Calu3 (cell line): ENCODE results near the gene OR52M1. TPM values are rescaled to one million over a fixed set of nuclear protein-coding genes. Genes with fewer than 3 reads are reported as not detected.
A peak's percentile ranks its signal among the peaks of the same experiment; 100 is the strongest.

Experiments used
- Bru-seq: library from RNA; stranded (reverse); fragments of 400-500 nt; gene quantifications from one replicate; lab custom pipeline; 2021; lab: Mats Ljungman, UMichigan
- BruChase-seq, 2 experiments: library from RNA; stranded (reverse); fragments of 400-500 nt; gene quantifications; one replicate each; lab custom pipeline; 2021; lab: Mats Ljungman, UMichigan
- BruUV-seq: library from RNA; stranded (reverse); fragments of 400-500 nt; replicated peaks from 2 replicates; lab custom pipeline; 2021; lab: Mats Ljungman, UMichigan
- CTCF ChIA-PET: fragments of 300-600 bp; sonication (Branson Sonifier 250); formaldehyde crosslinking; loops from one replicate; lab custom pipeline; 2022; ENCODE audit warnings: antibody characterized with exemption; lab: Charles Lee
- DNase-seq: peaks from one replicate; pipeline ENCODE4 v3.0.0; 2022
- H3K27ac Mint-ChIP-seq: one replicate; pipeline ENCODE4 v1.8.0; 2022; ENCODE audit warnings: mixed read lengths; ENCODE audit not compliant: unreplicated experiment
- H3K27me3 Mint-ChIP-seq: one replicate; pipeline ENCODE4 v1.8.0; 2022; ENCODE audit warnings: mixed read lengths; ENCODE audit not compliant: unreplicated experiment
- H3K36me3 Mint-ChIP-seq: one replicate; pipeline ENCODE4 v1.8.0; 2022; ENCODE audit warnings: mild to moderate bottlenecking, moderate library complexity, mixed read lengths; ENCODE audit not compliant: insufficient read depth, unreplicated experiment
- H3K4me1 Mint-ChIP-seq: one replicate; pipeline ENCODE4 v1.8.0; 2022; ENCODE audit warnings: mild to moderate bottlenecking, low read depth, mixed read lengths; ENCODE audit not compliant: unreplicated experiment
- H3K4me3 Mint-ChIP-seq: one replicate; pipeline ENCODE4 v1.8.0; 2022; ENCODE audit warnings: mild to moderate bottlenecking, low read depth, moderate library complexity, mixed read lengths; ENCODE audit not compliant: unreplicated experiment
- H3K9me3 Mint-ChIP-seq: one replicate; pipeline ENCODE4 v1.8.0; 2022; ENCODE audit warnings: low read depth, mixed read lengths; ENCODE audit not compliant: unreplicated experiment
- intact Hi-C: fragments of 100-400 bp; cut with micrococcal nuclease; formaldehyde crosslinking; loops from one replicate; pipeline ENCODE4 v1.10.0; 2022; ENCODE audit not compliant: unreplicated experiment
- long read RNA-seq: library from polyadenylated mRNA; stranded (forward); transcript quantifications from one replicate; pipeline ENCODE4 v2.0.0, GENCODE V29; 2022
- total RNA-seq: library from RNA; stranded (reverse); gene quantifications from 2 replicates; pipeline ENCODE4 v1.2.3, GENCODE V29; 2022
- TF ChIP-seq, protein P1 (sequence below): fragments of 200-600 bp; IDR thresholded peaks from one replicate; pipeline ENCODE4 v1.8.0; 2022; ENCODE audit warnings: antibody characterized with exemption; ENCODE audit not compliant: unreplicated experiment

The OR52M1 gene, protein sequence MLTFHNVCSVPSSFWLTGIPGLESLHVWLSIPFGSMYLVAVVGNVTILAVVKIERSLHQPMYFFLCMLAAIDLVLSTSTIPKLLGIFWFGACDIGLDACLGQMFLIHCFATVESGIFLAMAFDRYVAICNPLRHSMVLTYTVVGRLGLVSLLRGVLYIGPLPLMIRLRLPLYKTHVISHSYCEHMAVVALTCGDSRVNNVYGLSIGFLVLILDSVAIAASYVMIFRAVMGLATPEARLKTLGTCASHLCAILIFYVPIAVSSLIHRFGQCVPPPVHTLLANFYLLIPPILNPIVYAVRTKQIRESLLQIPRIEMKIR
- total RNA-seq (not detected in 2 replicates), Bru-seq, nascent RNA (not detected), BruChase-seq, experiment 1, labeled RNA remaining after a 6-hour chase (not detected), BruChase-seq, experiment 2, labeled RNA remaining after a 2-hour chase (not detected)
- long read RNA-seq, result 0 reads

DNA sequence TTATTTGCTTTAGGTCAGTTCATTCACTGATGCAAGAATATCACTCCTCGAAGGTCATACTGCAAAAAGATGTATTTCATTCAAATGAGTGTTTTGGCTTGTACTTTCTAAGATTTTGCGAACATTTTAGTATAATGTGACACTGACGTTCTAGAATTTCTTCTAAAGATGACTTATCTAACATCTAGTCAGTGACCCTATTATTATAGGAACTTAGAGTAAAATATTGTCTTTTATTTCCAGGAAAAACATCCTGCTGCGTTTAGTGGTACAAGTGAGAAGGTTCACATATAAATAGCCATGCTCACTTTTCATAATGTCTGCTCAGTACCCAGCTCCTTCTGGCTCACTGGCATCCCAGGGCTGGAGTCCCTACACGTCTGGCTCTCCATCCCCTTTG is at the start of gene OR52M1:
Gene OR52M1, plus strand, starts transcription at position 301 of the 400 bp plus-strand sequence. Its CDS starts 0 bp downstream, at position 301.
- no peak within 1 kb of the TSS for H3K27ac Mint-ChIP-seq
- peaks cover 8% of the 10 kb centered on the region for H3K4me1 Mint-ChIP-seq
- TF ChIP-seq, protein P1, sequence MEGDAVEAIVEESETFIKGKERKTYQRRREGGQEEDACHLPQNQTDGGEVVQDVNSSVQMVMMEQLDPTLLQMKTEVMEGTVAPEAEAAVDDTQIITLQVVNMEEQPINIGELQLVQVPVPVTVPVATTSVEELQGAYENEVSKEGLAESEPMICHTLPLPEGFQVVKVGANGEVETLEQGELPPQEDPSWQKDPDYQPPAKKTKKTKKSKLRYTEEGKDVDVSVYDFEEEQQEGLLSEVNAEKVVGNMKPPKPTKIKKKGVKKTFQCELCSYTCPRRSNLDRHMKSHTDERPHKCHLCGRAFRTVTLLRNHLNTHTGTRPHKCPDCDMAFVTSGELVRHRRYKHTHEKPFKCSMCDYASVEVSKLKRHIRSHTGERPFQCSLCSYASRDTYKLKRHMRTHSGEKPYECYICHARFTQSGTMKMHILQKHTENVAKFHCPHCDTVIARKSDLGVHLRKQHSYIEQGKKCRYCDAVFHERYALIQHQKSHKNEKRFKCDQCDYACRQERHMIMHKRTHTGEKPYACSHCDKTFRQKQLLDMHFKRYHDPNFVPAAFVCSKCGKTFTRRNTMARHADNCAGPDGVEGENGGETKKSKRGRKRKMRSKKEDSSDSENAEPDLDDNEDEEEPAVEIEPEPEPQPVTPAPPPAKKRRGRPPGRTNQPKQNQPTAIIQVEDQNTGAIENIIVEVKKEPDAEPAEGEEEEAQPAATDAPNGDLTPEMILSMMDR, result no peak
- intact Hi-C loops, result no loop called here
- H3K4me3 Mint-ChIP-seq, result no peak within 1 kb of the TSS
- no peaks in the 10 kb centered on the region for H3K36me3 Mint-ChIP-seq
- DNase-seq, result no peak
- no TSS peak for BruUV-seq
- no peaks in the 10 kb centered on the region for H3K9me3 Mint-ChIP-seq
- CTCF ChIA-PET, result no interaction called here
- peaks cover 21% of the 10 kb centered on the region for H3K27me3 Mint-ChIP-seq

DNA sequence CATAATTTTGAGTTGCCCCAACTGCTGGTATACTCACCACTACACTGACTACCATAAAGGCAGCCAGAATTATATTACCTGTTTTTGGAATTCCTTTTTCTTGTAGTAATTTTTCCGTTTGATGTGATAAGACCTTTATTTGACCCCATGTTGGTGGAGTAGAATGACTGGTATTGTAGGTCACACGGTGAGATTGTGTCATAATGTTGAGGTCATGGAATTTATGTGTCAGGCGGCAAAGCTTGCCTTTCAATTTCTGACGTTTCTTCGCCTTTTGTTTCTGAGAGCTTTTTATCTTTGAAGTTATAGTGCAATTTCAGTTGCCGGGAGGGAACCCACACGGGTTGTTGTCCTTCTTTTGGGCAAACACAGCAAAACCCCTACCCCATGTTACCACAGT is 49.5 kb upstream of the OR52M1 start:
- Mint-ChIP-seq H3K27me3 (peaks cover 63% of the 10 kb centered on the region), H3K36me3 (peaks cover 5% of the 10 kb centered on the region), H3K9me3 (peaks cover 4% of the 10 kb centered on the region), H3K27ac (peak overlapping the region; percentile 85), H3K4me3 (no peak overlapping the region), H3K4me1 (peaks cover 31% of the 10 kb centered on the region)
- intact Hi-C loops, result no loop called here
- BruUV-seq, result no TSS peak
- TF ChIP-seq, protein P1, result no peak
- DNase-seq, result peak; percentile 19
- CTCF ChIA-PET, result interaction anchor here (1.3 kb wide), 1 partner anchor 308 kb away, joined by 4 read pairs; no protein-coding TSS in a partner anchor

DNA sequence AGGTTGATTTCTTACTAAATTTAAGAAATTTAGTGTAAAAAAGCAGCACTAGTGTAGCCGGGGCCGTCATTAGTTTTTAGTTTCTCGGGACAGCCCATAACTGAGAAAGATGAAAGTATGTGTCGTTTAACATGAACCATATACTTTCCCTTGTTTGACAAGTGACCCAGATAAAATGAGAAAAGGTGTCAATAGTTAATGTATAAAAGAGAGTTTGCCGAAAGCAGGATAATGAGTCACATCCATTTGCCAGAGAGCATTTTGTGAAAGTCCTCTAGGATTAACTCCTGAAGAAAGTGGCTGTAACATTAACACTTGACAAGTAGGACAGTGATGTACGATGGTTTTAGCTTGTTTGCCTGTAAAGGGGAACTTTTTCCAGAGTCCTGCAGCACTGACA is 49.0 kb upstream of the OR52M1 start:
- Mint-ChIP-seq H3K9me3 (peaks cover 4% of the 10 kb centered on the region), H3K4me1 (peaks cover 31% of the 10 kb centered on the region), H3K36me3 (peaks cover 5% of the 10 kb centered on the region), H3K27ac (peak overlapping the region; percentile 85), H3K27me3 (peaks cover 66% of the 10 kb centered on the region), H3K4me3 (no peak overlapping the region)
- TF ChIP-seq, protein P1, result no peak
- BruUV-seq, result no TSS peak
- intact Hi-C loops, result no loop called here
- DNase-seq, result no peak
- CTCF ChIA-PET, result interaction anchor here (1.1 to 2.0 kb wide), 3 partner anchors 43 to 308 kb away, joined by 4 to 7 read pairs (median 5); no protein-coding TSS in a partner anchor

DNA sequence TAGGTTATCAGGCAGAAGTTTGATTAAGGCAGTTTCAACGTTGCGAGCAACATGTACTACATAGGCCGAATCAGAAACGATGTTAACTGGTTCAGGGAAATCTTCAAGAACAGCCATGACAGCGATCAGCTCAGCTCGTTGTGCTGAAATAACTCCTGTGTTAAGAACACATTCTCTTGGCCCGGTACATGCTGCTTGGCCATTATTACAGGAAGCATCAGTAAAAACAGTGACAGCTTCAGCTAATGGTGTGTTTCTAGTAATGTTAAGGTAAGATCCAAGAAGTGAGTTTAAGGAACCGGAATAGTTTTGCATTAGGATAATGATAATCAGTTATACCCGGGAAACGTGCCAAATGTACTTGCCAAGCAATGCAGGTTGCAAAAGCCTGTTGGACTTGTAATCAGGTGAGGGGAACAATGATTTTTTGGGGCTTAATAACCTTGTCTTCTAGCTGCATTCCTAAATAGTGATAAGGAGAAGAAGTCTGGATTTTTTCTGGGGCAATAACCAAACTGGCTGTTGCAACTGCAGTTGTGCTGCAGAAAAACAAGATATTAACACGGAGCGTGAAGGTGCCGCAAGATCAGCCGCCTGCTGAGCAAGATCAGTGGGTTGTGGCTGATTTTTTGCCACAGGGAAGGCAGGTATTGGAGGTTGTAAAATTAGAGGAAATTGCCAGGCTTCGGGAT is 48.3 kb upstream of the OR52M1 start:
- CTCF ChIA-PET, result interaction anchor here (1.1 to 2.0 kb wide), 2 partner anchors 43 to 309 kb away, joined by 5 to 7 read pairs; no protein-coding TSS in a partner anchor
- intact Hi-C loops, result loop anchor here (1.0 kb wide), 1 partner anchor 43 kb away; no protein-coding TSS in a partner anchor
- Mint-ChIP-seq H3K27ac (no peak overlapping the region), H3K36me3 (peaks cover 5% of the 10 kb centered on the region), H3K4me1 (peaks cover 31% of the 10 kb centered on the region), H3K9me3 (no peaks in the 10 kb centered on the region), H3K27me3 (peaks cover 73% of the 10 kb centered on the region), H3K4me3 (no peak overlapping the region)
- peak; percentile 4 for DNase-seq
- TF ChIP-seq, protein P1, result no peak
- no TSS peak for BruUV-seq
